Measurements from ENCODE around the gene P4HB. TPM values are rescaled to one million over a fixed set of nuclear protein-coding genes. Genes with fewer than 3 reads are reported as not detected.

P4HB gene
- total and polyA plus RNA-seq, 12 donors: 244 to 801 (median 332) TPM

GRCh38 chr17:81870131-81870980 lies 10.0 kb upstream of the P4HB start:
- H3K4me3 ChIP-seq: peak overlapping the region; percentile 62 to 98 (median 85)
- no peak for TF ChIP-seq CTCF (IDR thresholded peaks at IDR 0.05)
- intact Hi-C loops (cut with DNase I): loop anchor here in 1 of 10 donors (5.0 kb wide), 1 partner anchor 38 kb away; the partner anchor contains the start of gene MCRIP1
- no peaks in the 10 kb centered on the region for H3K27me3 ChIP-seq
- H3K36me3 ChIP-seq: peaks cover 0 to 43% (median 20%) of the 10 kb centered on the region in 9 donors
- DNase-seq: peak; percentile 35 to 45
- H3K4me1 ChIP-seq: peaks cover 27 to 72% (median 55%) of the 10 kb centered on the region in 9 donors
- peak; percentile 1 to 28 (median 8) for ATAC-seq
- H3K27ac ChIP-seq: peak overlapping the region; percentile 92 to 99 (median 98)
- H3K9me3 ChIP-seq: no peaks in the 10 kb centered on the region
- WGBS, 2 donors: 2 to 3% methylated on average over 65 of the region's 65 CpGs

GRCh38 chr17:81869221-81870130 lies 9.1 kb upstream of the P4HB start:
- ATAC-seq (peak in 7 of 8 donors; percentile 3 to 31 (median 20)), DNase-seq (peak; percentile 24 to 58)
- Histone ChIP-seq H3K27ac (peak overlapping the region in 9 of 10 donors; percentile 92 to 99 (median 99)), H3K27me3 (no peaks in the 10 kb centered on the region), H3K36me3 (peaks cover 0 to 51% (median 20%) of the 10 kb centered on the region in 9 donors), H3K9me3 (no peaks in the 10 kb centered on the region), H3K4me1 (peaks cover 27 to 77% (median 55%) of the 10 kb centered on the region in 9 donors), H3K4me3 (peak overlapping the region; percentile 62 to 98 (median 85))
- 33 to 39% methylated on average over 52 of the region's 52 CpGs for WGBS, 2 donors
- TF ChIP-seq CTCF (IDR thresholded peaks at IDR 0.05): peak; percentile 82 to 92 (median 88)
- intact Hi-C loops (cut with DNase I): loop anchor here in 1 of 10 donors (5.0 kb wide), 1 partner anchor 37 kb away; the partner anchor contains the start of gene MCRIP1

- Histone ChIP-seq H3K4me1 (peaks cover 27 to 83% (median 60%) of the 10 kb centered on the region in 9 donors), H3K4me3 (peak overlapping the region in 3 of 10 donors; percentile 71 to 98 (median 94)), H3K36me3 (peaks cover 0 to 51% (median 20%) of the 10 kb centered on the region in 9 donors), H3K27ac (peak overlapping the region in 8 of 10 donors; percentile 92 to 99 (median 99)), H3K27me3 (no peaks in the 10 kb centered on the region), H3K9me3 (no peaks in the 10 kb centered on the region)
- DNase-seq (peak in 1 of 2 donors; percentile 24), ATAC-seq (peak in 2 of 8 donors; percentile 0 to 1)
- TF ChIP-seq CTCF (IDR thresholded peaks at IDR 0.05): no peak
- WGBS, 2 donors: 56 to 59% methylated on average over 28 to 30 of the region's 30 CpGs
- intact Hi-C loops (cut with DNase I): no loop called here
Observed at GRCh38 chr17:81868674-81869220, 8.4 kb upstream of the P4HB start.

Measured in heart right ventricle (tissue), 16 donors.